Measurements from ENCODE around the gene ZNF407.

The ZNF407 gene

GRCh38 chr18:74832999-74833398, 235.3 kb downstream of the ZNF407 start:
- TF ChIP-seq, protein P1, sequence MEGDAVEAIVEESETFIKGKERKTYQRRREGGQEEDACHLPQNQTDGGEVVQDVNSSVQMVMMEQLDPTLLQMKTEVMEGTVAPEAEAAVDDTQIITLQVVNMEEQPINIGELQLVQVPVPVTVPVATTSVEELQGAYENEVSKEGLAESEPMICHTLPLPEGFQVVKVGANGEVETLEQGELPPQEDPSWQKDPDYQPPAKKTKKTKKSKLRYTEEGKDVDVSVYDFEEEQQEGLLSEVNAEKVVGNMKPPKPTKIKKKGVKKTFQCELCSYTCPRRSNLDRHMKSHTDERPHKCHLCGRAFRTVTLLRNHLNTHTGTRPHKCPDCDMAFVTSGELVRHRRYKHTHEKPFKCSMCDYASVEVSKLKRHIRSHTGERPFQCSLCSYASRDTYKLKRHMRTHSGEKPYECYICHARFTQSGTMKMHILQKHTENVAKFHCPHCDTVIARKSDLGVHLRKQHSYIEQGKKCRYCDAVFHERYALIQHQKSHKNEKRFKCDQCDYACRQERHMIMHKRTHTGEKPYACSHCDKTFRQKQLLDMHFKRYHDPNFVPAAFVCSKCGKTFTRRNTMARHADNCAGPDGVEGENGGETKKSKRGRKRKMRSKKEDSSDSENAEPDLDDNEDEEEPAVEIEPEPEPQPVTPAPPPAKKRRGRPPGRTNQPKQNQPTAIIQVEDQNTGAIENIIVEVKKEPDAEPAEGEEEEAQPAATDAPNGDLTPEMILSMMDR (IDR thresholded peaks at IDR 0.05; ENCODE audit: low read depth, low read length, poor library complexity, severe bottlenecking): no peak
- TF ChIP-seq EZH2phosphoT487 (IDR thresholded peaks at IDR 0.05; ENCODE audit: borderline replicate concordance, low read length): no peak
- H3K9me3 ChIP-seq (ENCODE audit: control insufficient read depth, insufficient read depth, low read length): no peaks in the 10 kb centered on the region
- H3K36me3 ChIP-seq (ENCODE audit: control insufficient read depth, low read length): no peaks in the 10 kb centered on the region
- no peaks in the 10 kb centered on the region; the same call in 1 of the 2 replicates for H3F3A ChIP-seq (ENCODE audit: control insufficient read depth, insufficient read depth)
- no peak overlapping the region for H3K27ac ChIP-seq (ENCODE audit: low read depth, low read length)
- H3K79me2 ChIP-seq (ENCODE audit: control insufficient read depth, low read length): no peaks in the 10 kb centered on the region
- no peak overlapping the region for H3K4me2 ChIP-seq (ENCODE audit: low read length)
- H3K4me3 ChIP-seq (ENCODE audit: low read length): no peak overlapping the region
- no peaks in the 10 kb centered on the region for H4K20me1 ChIP-seq (ENCODE audit: control insufficient read depth, insufficient read depth, low read depth, low read length)
- no peaks in the 10 kb centered on the region for H3K9me2 ChIP-seq (replicated peaks; ENCODE audit: control insufficient read depth, low read length)
- H3K4me1 ChIP-seq (ENCODE audit: control insufficient read depth, low read length): no peaks in the 10 kb centered on the region
- H3K27me3 ChIP-seq (ENCODE audit: control insufficient read depth, low read length): no peaks in the 10 kb centered on the region

GRCh38 chr18:74834424-74835309, 237.0 kb downstream of the ZNF407 start:
- no peaks in the 10 kb centered on the region for H3K36me3 ChIP-seq (ENCODE audit: control insufficient read depth, low read length)
- H3K9me3 ChIP-seq (ENCODE audit: control insufficient read depth, insufficient read depth, low read length): no peaks in the 10 kb centered on the region
- no peaks in the 10 kb centered on the region for H3K4me1 ChIP-seq (ENCODE audit: control insufficient read depth, low read length)
- no peaks in the 10 kb centered on the region; the same call in 1 of the 2 replicates for H3F3A ChIP-seq (ENCODE audit: control insufficient read depth, insufficient read depth)
- H3K79me2 ChIP-seq (ENCODE audit: control insufficient read depth, low read length): no peaks in the 10 kb centered on the region
- no peak for TF ChIP-seq EZH2phosphoT487 (IDR thresholded peaks at IDR 0.05; ENCODE audit: borderline replicate concordance, low read length)
- TF ChIP-seq, protein P1 (IDR thresholded peaks at IDR 0.05; ENCODE audit: low read depth, low read length, poor library complexity, severe bottlenecking): no peak
- no peaks in the 10 kb centered on the region for H4K20me1 ChIP-seq (ENCODE audit: control insufficient read depth, insufficient read depth, low read depth, low read length)
- H3K9me2 ChIP-seq (replicated peaks; ENCODE audit: control insufficient read depth, low read length): no peaks in the 10 kb centered on the region
- H3K4me2 ChIP-seq (ENCODE audit: low read length): no peak overlapping the region
- no peak overlapping the region for H3K27ac ChIP-seq (ENCODE audit: low read depth, low read length)
- no peaks in the 10 kb centered on the region for H3K27me3 ChIP-seq (ENCODE audit: control insufficient read depth, low read length)
- H3K4me3 ChIP-seq (ENCODE audit: low read length): no peak overlapping the region

GRCh38 chr18:74836296-74837139, 238.8 kb downstream of the ZNF407 start:
- Histone ChIP-seq H3K4me1 (ENCODE audit: control insufficient read depth, low read length) (no peaks in the 10 kb centered on the region), H4K20me1 (ENCODE audit: control insufficient read depth, insufficient read depth, low read depth, low read length) (no peaks in the 10 kb centered on the region), H3K9me2 (replicated peaks; ENCODE audit: control insufficient read depth, low read length) (no peaks in the 10 kb centered on the region), H3F3A (ENCODE audit: control insufficient read depth, insufficient read depth) (no peaks in the 10 kb centered on the region), H3K27ac (ENCODE audit: low read depth, low read length) (no peak overlapping the region), H3K36me3 (ENCODE audit: control insufficient read depth, low read length) (no peaks in the 10 kb centered on the region), H3K27me3 (ENCODE audit: control insufficient read depth, low read length) (no peaks in the 10 kb centered on the region), H3K79me2 (ENCODE audit: control insufficient read depth, low read length) (no peaks in the 10 kb centered on the region), H3K4me3 (ENCODE audit: low read length) (no peak overlapping the region), H3K4me2 (ENCODE audit: low read length) (no peak overlapping the region), H3K9me3 (ENCODE audit: control insufficient read depth, insufficient read depth, low read length) (no peaks in the 10 kb centered on the region)
- no peak for TF ChIP-seq EZH2phosphoT487 (IDR thresholded peaks at IDR 0.05; ENCODE audit: borderline replicate concordance, low read length)
- TF ChIP-seq, protein P1 (IDR thresholded peaks at IDR 0.05; ENCODE audit: low read depth, low read length, poor library complexity, severe bottlenecking): no peak
